Astrocyte (in vitro differentiated cells and primary cell): Measurements from ENCODE around the gene RPL10. TPM values are rescaled to one million over a fixed set of nuclear protein-coding genes. Genes with fewer than 3 reads are reported as not detected.

Experiments used
- DNase-seq: peaks from one replicate; pipeline ENCODE4 v3.0.0-alpha.2; 2010; ENCODE audit warnings: low read depth
- FAIRE-seq: peaks from 2 replicates; lab custom pipeline; 2011; peaks lifted over from hg19 to GRCh38; lab: Jason Lieb, UNC
- H2AFZ ChIP-seq: 2 replicates; pipeline ENCODE4 v1.6.0; 2012; ENCODE audit warnings: low read depth, low read length, inconsistent platforms
- H3K27ac ChIP-seq: 2 replicates; pipeline ENCODE4 v1.5.1; 2011; ENCODE audit warnings: low read depth, low read length, inconsistent platforms
- H3K27me3 ChIP-seq: 2 replicates; pipeline ENCODE4 v1.6.0; 2011; ENCODE audit warnings: low read length, inconsistent platforms; ENCODE audit not compliant: insufficient read depth
- H3K36me3 ChIP-seq: 2 replicates; pipeline ENCODE4 v1.5.1; 2011; ENCODE audit warnings: low read length, inconsistent platforms; ENCODE audit not compliant: insufficient read depth
- H3K4me1 ChIP-seq: 2 replicates; pipeline ENCODE4 v1.5.1; 2011; ENCODE audit warnings: low read length, inconsistent platforms; ENCODE audit not compliant: insufficient read depth
- H3K4me2 ChIP-seq: 2 replicates; pipeline ENCODE4 v1.6.0; 2012; ENCODE audit warnings: low read length, inconsistent platforms
- H3K4me3 ChIP-seq: 2 replicates; pipeline ENCODE4 v1.5.1; 2011; ENCODE audit warnings: low read depth, mild to moderate bottlenecking, low read length, inconsistent platforms; ENCODE audit not compliant: insufficient read depth
- H3K79me2 ChIP-seq: 2 replicates; pipeline ENCODE4 v1.6.0; 2012; ENCODE audit warnings: mild to moderate bottlenecking, low read length, inconsistent platforms; ENCODE audit not compliant: insufficient read depth
- H3K9ac ChIP-seq: 2 replicates; pipeline ENCODE4 v1.6.0; 2012; ENCODE audit warnings: mild to moderate bottlenecking, low read length, inconsistent platforms
- H3K9me3 ChIP-seq: 2 replicates; pipeline ENCODE4 v1.5.1; 2012; ENCODE audit warnings: low read depth, mild to moderate bottlenecking, low read length, inconsistent platforms; ENCODE audit not compliant: insufficient read depth
- H4K20me1 ChIP-seq: 2 replicates; pipeline ENCODE4 v1.6.0; 2012; ENCODE audit warnings: low read length, inconsistent platforms; ENCODE audit not compliant: insufficient read depth
- H3K27ac Mint-ChIP-seq: one replicate; pipeline ENCODE4 v1.8.0; 2021; ENCODE audit warnings: mild to moderate bottlenecking, mixed read lengths; ENCODE audit not compliant: unreplicated experiment
- H3K27me3 Mint-ChIP-seq: one replicate; pipeline ENCODE4 v1.8.0; 2021; ENCODE audit warnings: low read depth, mixed read lengths; ENCODE audit not compliant: unreplicated experiment
- H3K36me3 Mint-ChIP-seq: one replicate; pipeline ENCODE4 v1.8.0; 2021; ENCODE audit warnings: low read depth, mixed read lengths; ENCODE audit not compliant: unreplicated experiment
- H3K4me1 Mint-ChIP-seq: one replicate; pipeline ENCODE4 v1.8.0; 2021; ENCODE audit warnings: low read depth, mixed read lengths; ENCODE audit not compliant: unreplicated experiment
- H3K4me3 Mint-ChIP-seq: one replicate; pipeline ENCODE4 v1.8.0; 2021; ENCODE audit warnings: mild to moderate bottlenecking, moderate library complexity, mixed read lengths; ENCODE audit not compliant: unreplicated experiment
- H3K9me3 Mint-ChIP-seq: one replicate; pipeline ENCODE4 v1.8.0; 2021; ENCODE audit warnings: mild to moderate bottlenecking, mixed read lengths; ENCODE audit not compliant: unreplicated experiment
- CTCF ChIP-seq: IDR thresholded peaks from 2 replicates; pipeline ENCODE4 v1.5.1; 2011; ENCODE audit warnings: low read depth, mild to moderate bottlenecking, inconsistent platforms, low read length, moderate library complexity; ENCODE audit not compliant: insufficient read depth
- EZH2 ChIP-seq: IDR thresholded peaks from 2 replicates; pipeline ENCODE4 v1.6.1; 2012; ENCODE audit warnings: mild to moderate bottlenecking, low read length, inconsistent platforms; ENCODE audit not compliant: insufficient read depth
- total RNA-seq: library from RNA; stranded (reverse); gene quantifications from 2 replicates; pipeline ENCODE4 v1.2.1, GENCODE V29; 2021

The RPL10 gene
- total RNA-seq, 1 donor from 2014 or later: 1,967 TPM

DNA sequence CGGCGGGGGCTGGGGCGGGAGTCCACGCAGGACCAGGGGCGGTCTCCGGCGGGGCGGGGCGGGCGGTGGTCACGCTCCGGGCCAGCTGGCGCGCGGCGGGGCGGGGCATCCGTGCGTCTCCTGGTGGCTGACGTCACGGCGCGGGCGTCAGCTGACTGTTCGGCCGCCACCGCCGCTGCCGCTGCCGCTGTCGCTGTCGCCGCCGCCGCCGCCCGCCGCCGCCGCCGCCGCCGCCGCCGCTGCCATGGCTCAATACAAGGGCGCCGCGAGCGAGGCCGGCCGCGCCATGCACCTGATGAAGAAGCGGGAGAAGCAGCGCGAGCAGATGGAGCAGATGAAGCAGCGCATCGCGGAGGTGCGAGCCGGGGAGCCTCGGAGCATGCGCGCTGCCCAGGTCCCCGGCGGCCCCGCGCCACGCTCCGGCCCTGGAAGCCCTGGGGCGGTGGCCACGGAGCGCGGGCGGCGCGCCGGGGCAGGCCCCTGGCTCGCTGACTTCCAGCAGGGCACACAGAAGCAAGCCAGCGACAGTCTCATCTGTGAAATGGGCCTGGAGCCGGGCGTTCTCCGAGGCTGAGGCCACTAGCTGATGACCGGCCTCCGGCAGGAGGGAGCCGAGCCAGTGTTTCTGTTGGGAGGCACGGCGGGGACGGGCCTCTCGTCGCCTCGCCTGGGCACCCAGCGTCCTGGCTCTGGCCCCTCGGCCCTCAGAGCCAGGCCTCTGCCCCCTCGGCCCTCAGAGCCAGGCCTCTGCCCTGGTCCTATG lies 46.0 kb downstream of the RPL10 start, which contains the start of gene FAM50A:
FAM50A (plus strand) TSS at position 150 of the 763 bp plus-strand sequence; CDS start at position 245, 95 bp downstream.
- Histone ChIP-seq H3K27me3 (no peaks in the 10 kb centered on the region), H3K79me2 (peaks cover 55% of the 10 kb centered on the region), H3K9ac (peak within 1 kb of the TSS; percentile 82), H3K36me3 (peaks cover 4% of the 10 kb centered on the region), H2AFZ (peak within 1 kb of the TSS; percentile 26), H3K4me2 (peak within 1 kb of the TSS; percentile 87), H4K20me1 (peaks cover 43% of the 10 kb centered on the region), H3K4me1 (peaks cover 17% of the 10 kb centered on the region), H3K9me3 (no peaks in the 10 kb centered on the region), H3K27ac (peak within 1 kb of the TSS; percentile 53), H3K4me3 (peak within 1 kb of the TSS; percentile 64)
- DNase-seq: peak; percentile 15
- Mint-ChIP-seq H3K4me1 (no peaks in the 10 kb centered on the region), H3K27me3 (no peaks in the 10 kb centered on the region), H3K9me3 (no peaks in the 10 kb centered on the region), H3K36me3 (peaks cover 1% of the 10 kb centered on the region), H3K27ac (peak within 1 kb of the TSS; percentile 80), H3K4me3 (peak within 1 kb of the TSS; percentile 76)
- peak; percentile 52 for FAIRE-seq
- TF ChIP-seq CTCF: no peak
- no peak for TF ChIP-seq EZH2

- Histone ChIP-seq H3K4me2 (peak overlapping the region; percentile 87), H3K36me3 (peaks cover 4% of the 10 kb centered on the region), H4K20me1 (peaks cover 36% of the 10 kb centered on the region), H2AFZ (no peak overlapping the region), H3K79me2 (peaks cover 49% of the 10 kb centered on the region), H3K9ac (peak overlapping the region; percentile 82), H3K9me3 (no peaks in the 10 kb centered on the region), H3K4me3 (peak overlapping the region; percentile 64), H3K27me3 (no peaks in the 10 kb centered on the region), H3K27ac (peak overlapping the region; percentile 53), H3K4me1 (peaks cover 17% of the 10 kb centered on the region)
- Mint-ChIP-seq H3K36me3 (peaks cover 1% of the 10 kb centered on the region), H3K4me1 (no peaks in the 10 kb centered on the region), H3K27me3 (no peaks in the 10 kb centered on the region), H3K9me3 (no peaks in the 10 kb centered on the region), H3K27ac (no peak overlapping the region), H3K4me3 (peak overlapping the region; percentile 73)
- no peak for TF ChIP-seq CTCF
- TF ChIP-seq EZH2: no peak
- FAIRE-seq (no peak), DNase-seq (no peak)
These were observed 46.6 kb downstream of the RPL10 start for GRCh38 chrX:154444755-154445246.
